ENCODE data around the gene HGFAC.
"Not testable (repeated sequence)": the region's sequence is repeated elsewhere in the genome, so short reads cannot be mapped to it uniquely, and the experiment has no call there.

The HGFAC gene

GRCh38 chr4:3410401-3411135 lies 31.2 kb upstream of the HGFAC start:
- Histone ChIP-seq H3K4me1 (ENCODE audit: control insufficient read depth in 5 of 5, insufficient read depth in 5 of 5, low read length in 5 of 5) (peaks cover 0 to 27% (median 10%) of the 10 kb centered on the region in 5 donors), H3K9me3 (ENCODE audit: control insufficient read depth in 5 of 5, low read length in 5 of 5) (no peaks in the 10 kb centered on the region), H3K27ac (ENCODE audit: low read depth, low read length) (no peak overlapping the region), H3K9ac (ENCODE audit: low read length in 5 of 5) (no peak overlapping the region), H3K36me3 (ENCODE audit: control insufficient read depth in 5 of 5, insufficient read depth in 5 of 5, low read length in 5 of 5) (peaks cover 0 to 8% (median 3%) of the 10 kb centered on the region in 5 donors), H3K4me3 (ENCODE audit: low read depth in 1 of 5, low read length in 5 of 5) (no peak overlapping the region), H3K27me3 (ENCODE audit: control insufficient read depth in 5 of 5, insufficient read depth in 4 of 5, low read length in 5 of 5) (no peaks in the 10 kb centered on the region)

- Histone ChIP-seq H3K36me3 (ENCODE audit: control insufficient read depth in 5 of 5, insufficient read depth in 5 of 5, low read length in 5 of 5) (peaks cover 0 to 14% (median 7%) of the 10 kb centered on the region in 5 donors), H3K4me1 (ENCODE audit: control insufficient read depth in 5 of 5, insufficient read depth in 5 of 5, low read length in 5 of 5) (peaks cover 0 to 27% (median 11%) of the 10 kb centered on the region in 5 donors)
- H3K27ac ChIP-seq (ENCODE audit: low read depth, low read length); H3K9me3 ChIP-seq (ENCODE audit: control insufficient read depth in 5 of 5, low read length in 5 of 5); H3K4me3 ChIP-seq (ENCODE audit: low read depth in 1 of 5, low read length in 5 of 5); H3K27me3 ChIP-seq (ENCODE audit: control insufficient read depth in 5 of 5, insufficient read depth in 4 of 5, low read length in 5 of 5); H3K9ac ChIP-seq (ENCODE audit: low read length in 5 of 5): not testable (repeated sequence)
These were observed 30.6 kb upstream of the HGFAC start for GRCh38 chr4:3411190-3411589.

GRCh38 chr4:3411676-3412075 lies 30.1 kb upstream of the HGFAC start:
- Histone ChIP-seq H3K36me3 (ENCODE audit: control insufficient read depth in 5 of 5, insufficient read depth in 5 of 5, low read length in 5 of 5) (peaks cover 0 to 19% (median 12%) of the 10 kb centered on the region in 5 donors), H3K4me1 (ENCODE audit: control insufficient read depth in 5 of 5, insufficient read depth in 5 of 5, low read length in 5 of 5) (peaks cover 0 to 27% (median 11%) of the 10 kb centered on the region in 5 donors), H3K4me3 (ENCODE audit: low read depth in 1 of 5, low read length in 5 of 5) (no peak overlapping the region), H3K9me3 (ENCODE audit: control insufficient read depth in 5 of 5, low read length in 5 of 5) (no peaks in the 10 kb centered on the region), H3K27me3 (ENCODE audit: control insufficient read depth in 5 of 5, insufficient read depth in 4 of 5, low read length in 5 of 5) (no peaks in the 10 kb centered on the region), H3K27ac (ENCODE audit: low read depth, low read length) (no peak overlapping the region), H3K9ac (ENCODE audit: low read length in 5 of 5) (no peak overlapping the region)

- H3K27me3 ChIP-seq (ENCODE audit: control insufficient read depth in 5 of 5, insufficient read depth in 4 of 5, low read length in 5 of 5) = no peaks in the 10 kb centered on the region
- peaks cover 0 to 26% (median 20%) of the 10 kb centered on the region in 5 donors for H3K36me3 ChIP-seq (ENCODE audit: control insufficient read depth in 5 of 5, insufficient read depth in 5 of 5, low read length in 5 of 5)
- no peak overlapping the region for H3K9ac ChIP-seq (ENCODE audit: low read length in 5 of 5)
- peaks cover 0 to 27% (median 11%) of the 10 kb centered on the region in 5 donors for H3K4me1 ChIP-seq (ENCODE audit: control insufficient read depth in 5 of 5, insufficient read depth in 5 of 5, low read length in 5 of 5)
- no peak overlapping the region for H3K27ac ChIP-seq (ENCODE audit: low read depth, low read length)
- H3K9me3 ChIP-seq (ENCODE audit: control insufficient read depth in 5 of 5, low read length in 5 of 5) = no peaks in the 10 kb centered on the region
- no peak overlapping the region for H3K4me3 ChIP-seq (ENCODE audit: low read depth in 1 of 5, low read length in 5 of 5)
These were observed 29.3 kb upstream of the HGFAC start for GRCh38 chr4:3412257-3413020.

- Histone ChIP-seq H3K27ac (ENCODE audit: low read depth, low read length) (no peak overlapping the region), H3K4me1 (ENCODE audit: control insufficient read depth in 5 of 5, insufficient read depth in 5 of 5, low read length in 5 of 5) (peaks cover 0 to 24% (median 11%) of the 10 kb centered on the region in 5 donors), H3K9me3 (ENCODE audit: control insufficient read depth in 5 of 5, low read length in 5 of 5) (no peaks in the 10 kb centered on the region), H3K4me3 (ENCODE audit: low read depth in 1 of 5, low read length in 5 of 5) (no peak overlapping the region), H3K27me3 (ENCODE audit: control insufficient read depth in 5 of 5, insufficient read depth in 4 of 5, low read length in 5 of 5) (no peaks in the 10 kb centered on the region), H3K9ac (ENCODE audit: low read length in 5 of 5) (no peak overlapping the region), H3K36me3 (ENCODE audit: control insufficient read depth in 5 of 5, insufficient read depth in 5 of 5, low read length in 5 of 5) (peaks cover 0 to 34% (median 26%) of the 10 kb centered on the region in 5 donors)
These were observed 28.5 kb upstream of the HGFAC start for GRCh38 chr4:3413217-3413671.

GRCh38 chr4:3413675-3414420 lies 27.9 kb upstream of the HGFAC start:
- Histone ChIP-seq H3K27me3 (ENCODE audit: control insufficient read depth in 5 of 5, insufficient read depth in 4 of 5, low read length in 5 of 5) (no peaks in the 10 kb centered on the region), H3K36me3 (ENCODE audit: control insufficient read depth in 5 of 5, insufficient read depth in 5 of 5, low read length in 5 of 5) (peaks cover 0 to 40% (median 31%) of the 10 kb centered on the region in 5 donors), H3K9me3 (ENCODE audit: control insufficient read depth in 5 of 5, low read length in 5 of 5) (no peaks in the 10 kb centered on the region), H3K9ac (ENCODE audit: low read length in 5 of 5) (no peak overlapping the region), H3K4me1 (ENCODE audit: control insufficient read depth in 5 of 5, insufficient read depth in 5 of 5, low read length in 5 of 5) (peaks cover 0 to 24% (median 11%) of the 10 kb centered on the region in 5 donors), H3K4me3 (ENCODE audit: low read depth in 1 of 5, low read length in 5 of 5) (no peak overlapping the region), H3K27ac (ENCODE audit: low read depth, low read length) (no peak overlapping the region)

GRCh38 chr4:3414421-3415279 lies 27.1 kb upstream of the HGFAC start:
- no peak overlapping the region for H3K27ac ChIP-seq (ENCODE audit: low read depth, low read length)
- peaks cover 0 to 24% (median 11%) of the 10 kb centered on the region in 5 donors for H3K4me1 ChIP-seq (ENCODE audit: control insufficient read depth in 5 of 5, insufficient read depth in 5 of 5, low read length in 5 of 5)
- no peaks in the 10 kb centered on the region for H3K9me3 ChIP-seq (ENCODE audit: control insufficient read depth in 5 of 5, low read length in 5 of 5)
- H3K27me3 ChIP-seq (ENCODE audit: control insufficient read depth in 5 of 5, insufficient read depth in 4 of 5, low read length in 5 of 5) = no peaks in the 10 kb centered on the region
- H3K4me3 ChIP-seq (ENCODE audit: low read depth in 1 of 5, low read length in 5 of 5) = no peak overlapping the region
- peaks cover 0 to 44% (median 33%) of the 10 kb centered on the region in 5 donors for H3K36me3 ChIP-seq (ENCODE audit: control insufficient read depth in 5 of 5, insufficient read depth in 5 of 5, low read length in 5 of 5)
- no peak overlapping the region for H3K9ac ChIP-seq (ENCODE audit: low read length in 5 of 5)

- peaks cover 0 to 50% (median 37%) of the 10 kb centered on the region in 5 donors for H3K36me3 ChIP-seq (ENCODE audit: control insufficient read depth in 5 of 5, insufficient read depth in 5 of 5, low read length in 5 of 5)
- H3K27me3 ChIP-seq (ENCODE audit: control insufficient read depth in 5 of 5, insufficient read depth in 4 of 5, low read length in 5 of 5) = no peaks in the 10 kb centered on the region
- H3K9me3 ChIP-seq (ENCODE audit: control insufficient read depth in 5 of 5, low read length in 5 of 5) = no peaks in the 10 kb centered on the region
- no peak overlapping the region for H3K9ac ChIP-seq (ENCODE audit: low read length in 5 of 5)
- H3K4me3 ChIP-seq (ENCODE audit: low read depth in 1 of 5, low read length in 5 of 5) = no peak overlapping the region
- no peak overlapping the region for H3K27ac ChIP-seq (ENCODE audit: low read depth, low read length)
- H3K4me1 ChIP-seq (ENCODE audit: control insufficient read depth in 5 of 5, insufficient read depth in 5 of 5, low read length in 5 of 5) = peaks cover 0 to 24% (median 11%) of the 10 kb centered on the region in 5 donors
These were observed 26.2 kb upstream of the HGFAC start for GRCh38 chr4:3415471-3416141.

- Histone ChIP-seq H3K36me3 (ENCODE audit: control insufficient read depth in 5 of 5, insufficient read depth in 5 of 5, low read length in 5 of 5) (peaks cover 0 to 57% (median 42%) of the 10 kb centered on the region in 5 donors), H3K27me3 (ENCODE audit: control insufficient read depth in 5 of 5, insufficient read depth in 4 of 5, low read length in 5 of 5) (no peaks in the 10 kb centered on the region), H3K9ac (ENCODE audit: low read length in 5 of 5) (no peak overlapping the region), H3K4me3 (ENCODE audit: low read depth in 1 of 5, low read length in 5 of 5) (no peak overlapping the region), H3K27ac (ENCODE audit: low read depth, low read length) (no peak overlapping the region), H3K9me3 (ENCODE audit: control insufficient read depth in 5 of 5, low read length in 5 of 5) (no peaks in the 10 kb centered on the region), H3K4me1 (ENCODE audit: control insufficient read depth in 5 of 5, insufficient read depth in 5 of 5, low read length in 5 of 5) (peaks cover 0 to 24% (median 11%) of the 10 kb centered on the region in 5 donors)
These were observed 25.5 kb upstream of the HGFAC start for GRCh38 chr4:3416270-3416669.

Measured in subcutaneous abdominal adipose tissue (tissue), 5 donors.